H1 (cell line): Measurements from ENCODE around the gene ARPC4. TPM values are rescaled to one million over a fixed set of nuclear protein-coding genes. Genes with fewer than 3 reads are reported as not detected.
"Not testable (repeated sequence)": the region's sequence is repeated elsewhere in the genome, so short reads cannot be mapped to it uniquely, and the experiment has no call there.

Source experiments
- CTCF ChIA-PET: fragments of 300-600 bp; sonication (Branson Sonifier 250); formaldehyde crosslinking; loops from one replicate; lab custom pipeline; 2021; ENCODE audit not compliant: partially characterized antibody; lab: Charles Lee
- POLR2A ChIA-PET: fragments of 300-600 bp; sonication (Branson Sonifier 250); formaldehyde crosslinking; loops from one replicate; lab custom pipeline; 2021; ENCODE audit warnings: inconsistent platforms; ENCODE audit not compliant: partially characterized antibody; lab: Charles Lee
- DNase-seq, 2 experiments: peaks; one replicate each; pipeline versions ENCODE4 v3.0.0 to v3.0.0-alpha.2; 2010 to 2022; ENCODE audit warnings: low spot score in 2 of 2, low read depth in 1 of 2, mixed read lengths in 1 of 2
- FAIRE-seq: peaks from 2 replicates; lab custom pipeline; 2011; peaks lifted over from hg19 to GRCh38; lab: Jason Lieb, UNC
- H2AFZ ChIP-seq: 2 replicates; pipeline ENCODE4 v1.8.1; 2012; ENCODE audit warnings: low read length, inconsistent platforms
- H2AK5ac ChIP-seq: 2 replicates; pipeline ENCODE4 v1.6.1; 2013; ENCODE audit warnings: low read depth, low read length
- H2BK120ac ChIP-seq: replicated peaks from 2 replicates; pipeline ENCODE3; 2013; ENCODE audit warnings: low read depth, low read length, inconsistent platforms
- H2BK12ac ChIP-seq: 2 replicates; pipeline ENCODE4 v1.6.1; 2013; ENCODE audit warnings: low read depth, low read length
- H2BK15ac ChIP-seq: 2 replicates; pipeline ENCODE4 v1.6.1; 2013; ENCODE audit warnings: low read length
- H2BK20ac ChIP-seq: 2 replicates; pipeline ENCODE4 v1.6.1; 2013; ENCODE audit warnings: low read length
- H2BK5ac ChIP-seq: 2 replicates; pipeline ENCODE4 v1.6.1; 2013; ENCODE audit warnings: low read depth, low read length
- H3K14ac ChIP-seq: 2 replicates; pipeline ENCODE4 v1.6.1; 2013; ENCODE audit warnings: inconsistent platforms; ENCODE audit not compliant: insufficient read length
- H3K18ac ChIP-seq: 2 replicates; pipeline ENCODE4 v1.6.1; 2013; ENCODE audit warnings: low read length; ENCODE audit errors: extremely low read depth
- H3K23ac ChIP-seq: 2 replicates; pipeline ENCODE4 v1.6.1; 2013; ENCODE audit warnings: inconsistent platforms; ENCODE audit not compliant: insufficient read length
- H3K23me2 ChIP-seq: 2 replicates; pipeline ENCODE4 v1.6.1; 2013; ENCODE audit warnings: low read depth, low read length
- H3K27ac ChIP-seq: 2 replicates; pipeline ENCODE4 v1.6.1; 2011; ENCODE audit warnings: low read depth, low read length, inconsistent platforms
- H3K27me3 ChIP-seq, 4 experiments: replicated peaks in 1 of 4; 1 replicate in 1 of 4; 2 replicates in 3 of 4; pipeline versions ENCODE4 v1.6.1 to v1.8.1; 2011 to 2013; ENCODE audit warnings: low read length in 3 of 4, mild to moderate bottlenecking in 3 of 4, inconsistent platforms in 2 of 4, mixed read lengths in 2 of 4, moderate library complexity in 1 of 4; ENCODE audit not compliant: control insufficient read depth in 3 of 4, insufficient read depth in 3 of 4; ENCODE audit errors: extremely low read depth in 1 of 4
- H3K36me3 ChIP-seq, 4 experiments: 2 replicates each; pipeline versions ENCODE4 v1.6.1 to v1.8.1; 2011 to 2013; ENCODE audit warnings: mild to moderate bottlenecking in 4 of 4, low read length in 3 of 4, moderate library complexity in 2 of 4, control low read depth in 1 of 4, inconsistent platforms in 1 of 4; ENCODE audit not compliant: insufficient read depth in 4 of 4, control insufficient read depth in 2 of 4
- H3K4ac ChIP-seq: replicated peaks from 2 replicates; pipeline ENCODE3; 2013; ENCODE audit warnings: low read length, low read depth, mixed read lengths, inconsistent platforms; ENCODE audit not compliant: insufficient read length
- H3K4me1 ChIP-seq, 4 experiments: replicated peaks in 1 of 4; 1 replicate in 1 of 4; 2 replicates in 3 of 4; pipeline versions ENCODE4 v1.6.1 to v1.8.1; 2011 to 2013; ENCODE audit warnings: low read length in 3 of 4, inconsistent platforms in 2 of 4, mixed read lengths in 1 of 4; ENCODE audit not compliant: insufficient read depth in 4 of 4, control insufficient read depth in 3 of 4
- H3K4me2 ChIP-seq, 2 experiments: 2 replicates each; pipeline versions ENCODE4 v1.6.1 to v1.8.1; 2011 to 2013; ENCODE audit warnings: low read depth in 2 of 2, low read length in 2 of 2, control low read depth in 1 of 2, inconsistent platforms in 1 of 2, mild to moderate bottlenecking in 1 of 2; ENCODE audit not compliant: insufficient read depth in 1 of 2
- H3K4me3 ChIP-seq, 4 experiments: fragments of 200-600, 300-600 bp in 1 of 4; sonication (generic), shearing (Covaris generic), sonication (Bioruptor Twin) in 1 of 4; 2 replicates each; pipeline versions ENCODE4 v1.5.1 to v1.8.1; 2011 to 2016; ENCODE audit warnings: low read length in 4 of 4, low read depth in 3 of 4, control low read depth in 2 of 4, inconsistent platforms in 2 of 4, mild to moderate bottlenecking in 2 of 4, mixed read lengths in 1 of 4, moderate library complexity in 1 of 4; ENCODE audit not compliant: insufficient read depth in 2 of 4; ENCODE audit errors: extremely low read depth in 1 of 4
- H3K56ac ChIP-seq: replicated peaks from 2 replicates; pipeline ENCODE3; 2013; ENCODE audit warnings: low read depth, mild to moderate bottlenecking, mixed read lengths, low read length, inconsistent platforms; ENCODE audit not compliant: insufficient read length
- H3K79me1 ChIP-seq: 2 replicates; pipeline ENCODE4 v1.6.1; 2013; ENCODE audit warnings: low read depth, low read length, control low read depth
- H3K79me2 ChIP-seq, 2 experiments: 2 replicates each; pipeline versions ENCODE4 v1.6.1 to v1.8.1; 2012 to 2013; ENCODE audit warnings: low read length in 2 of 2, mild to moderate bottlenecking in 2 of 2, inconsistent platforms in 1 of 2; ENCODE audit not compliant: insufficient read depth in 2 of 2, control insufficient read depth in 1 of 2
- H3K9ac ChIP-seq, 4 experiments: replicated peaks in 1 of 4; 1 replicate in 1 of 4; 2 replicates in 3 of 4; pipeline versions ENCODE4 v1.6.1 to v1.8.1; 2011 to 2013; ENCODE audit warnings: low read depth in 3 of 4, low read length in 3 of 4, control low read depth in 2 of 4, mild to moderate bottlenecking in 2 of 4, moderate library complexity in 2 of 4, inconsistent platforms in 1 of 4; ENCODE audit errors: extremely low read depth in 1 of 4
- H3K9me3 ChIP-seq, 2 experiments: 2 replicates each; pipeline versions ENCODE4 v1.6.1 to v1.8.1; 2012 to 2013; ENCODE audit warnings: mild to moderate bottlenecking in 2 of 2, moderate library complexity in 2 of 2, control low read depth in 1 of 2, inconsistent platforms in 1 of 2, low read depth in 1 of 2, low read length in 1 of 2, mixed read lengths in 1 of 2; ENCODE audit not compliant: insufficient read depth in 2 of 2
- H4K20me1 ChIP-seq, 2 experiments: replicated peaks in 1 of 2; 2 replicates each; pipeline versions ENCODE3 to v1.8.1; 2011 to 2013; ENCODE audit warnings: inconsistent platforms in 2 of 2, low read length in 2 of 2, mild to moderate bottlenecking in 1 of 2; ENCODE audit not compliant: insufficient read depth in 2 of 2, control insufficient read depth in 1 of 2
- H4K5ac ChIP-seq: 2 replicates; pipeline ENCODE4 v1.6.1; 2013; ENCODE audit warnings: low read length, low read depth, mixed read lengths, inconsistent platforms; ENCODE audit not compliant: insufficient read length
- H4K8ac ChIP-seq: 2 replicates; pipeline ENCODE4 v1.8.0; 2013; ENCODE audit warnings: mild to moderate bottlenecking, moderate library complexity, low read length, inconsistent platforms; ENCODE audit not compliant: insufficient read depth; ENCODE audit errors: extremely low read depth
- H4K91ac ChIP-seq: replicated peaks from 2 replicates; pipeline ENCODE3; 2013; ENCODE audit warnings: low read length, mixed read lengths, inconsistent platforms; ENCODE audit not compliant: insufficient read length
- CTCF ChIP-seq, 3 experiments: IDR thresholded peaks; 1 replicate in 2 of 3; 2 replicates in 1 of 3; pipeline versions ENCODE4 v1.5.1 to v1.6.1; 2011; ENCODE audit warnings: low read length in 3 of 3, mild to moderate bottlenecking in 3 of 3, inconsistent platforms in 2 of 3, low read depth in 1 of 3, moderate library complexity in 1 of 3; ENCODE audit not compliant: insufficient read depth in 1 of 3; ENCODE audit errors: control extremely low read depth in 1 of 3
- RAD21 ChIP-seq, 2 experiments: IDR thresholded peaks in 1 of 2; conservative IDR thresholded peaks in 1 of 2; 2 replicates each; pipeline ENCODE4 v1.6.1; 2011; ENCODE audit warnings: low read depth in 2 of 2, low read length in 2 of 2, improper control_type of control experiment in 1 of 2, inconsistent platforms in 1 of 2, mild to moderate bottlenecking in 1 of 2, moderate library complexity in 1 of 2
- WGBS, 2 experiments: shearing (Covaris generic) in 1 of 2; methylation state at CpG; one replicate each; pipeline versions ENCODE4 v1.1.6 to v1.1.7; 2013 to 2015; ENCODE audit warnings: low lambda C conversion rate in 2 of 2, mixed read lengths in 2 of 2, inconsistent platforms in 1 of 2, low coverage in 1 of 2, missing lambda C conversion rate in 1 of 2; ENCODE audit not compliant: insufficient replicate concordance in 2 of 2, insufficient coverage in 1 of 2, insufficient read length in 1 of 2; ENCODE audit errors: extremely low coverage in 1 of 2, missing lambda C conversion rate in 1 of 2; 5-methylcytosine and 5-hydroxymethylcytosine counted together
- polyA plus RNA-seq, 7 experiments: library from polyadenylated mRNA; depleted of rRNA in 3 of 7; stranded (reverse) in 5 of 7; unstranded in 2 of 7; fragments of >200 nt in 5 of 7; fragments of 200-250 nt in 2 of 7; gene quantifications; 1 replicate in 5 of 7; 2 replicates in 1 of 7; 4 replicates in 1 of 7; pipeline versions ENCODE4 v1.2.1 to v1.2.3, GENCODE V29; 2011 to 2013; ENCODE audit warnings: missing spikeins in 2 of 7, mixed read lengths in 2 of 7
- total RNA-seq: library from RNA; stranded (reverse); fragmentation: NEBNext Ultra II Directional; extraction: Animal tissue kit (Norgen Biotek cat#: 25700); gene quantifications from 2 replicates; pipeline ENCODE4 v1.2.1, GENCODE V29; 2021

Gene ARPC4
- total and polyA plus RNA-seq, 2 of the 8 experiments (the other 6 are each of a cell fraction or from before 2014, with no cell fraction given): 138 to 154 TPM

GRCh38 chr3:9848860-9849259 lies 56.0 kb downstream of the ARPC4 start:
- WGBS, 2 experiments: 60% methylated on average over 4 of the region's 4 CpGs; no CpG with 5 or more reads in 1 of the 2 experiments
- not testable (repeated sequence) for FAIRE-seq, H3K4ac ChIP-seq

More at GRCh38 chr3:9848860-9849259, 56.0 kb downstream of the ARPC4 start:
- H3K79me2 ChIP-seq, H3K4me3 ChIP-seq, H4K5ac ChIP-seq, H4K8ac ChIP-seq, H3K56ac ChIP-seq, H3K14ac ChIP-seq, H3K27me3 ChIP-seq, H2AK5ac ChIP-seq, H2AFZ ChIP-seq, H2BK5ac ChIP-seq, H4K91ac ChIP-seq, H2BK12ac ChIP-seq, H3K4me2 ChIP-seq, H3K36me3 ChIP-seq, H3K9me3 ChIP-seq, H3K9ac ChIP-seq, H2BK15ac ChIP-seq, H2BK120ac ChIP-seq, H2BK20ac ChIP-seq, H3K23me2 ChIP-seq, DNase-seq, H3K27ac ChIP-seq, H3K79me1 ChIP-seq, H3K23ac ChIP-seq, POLR2A ChIA-PET, H3K18ac ChIP-seq, H4K20me1 ChIP-seq, H3K4me1 ChIP-seq: not testable (repeated sequence)
- TF ChIP-seq CTCF (IDR thresholded peaks at IDR 0.05; ENCODE audit: control extremely low read depth in 1 of 3, insufficient read depth in 1 of 3, low read depth in 1 of 3, low read length in 3 of 3) (peak in 2 of 3 experiments; percentile 15 to 34; a peak in 2 of 4 replicates), RAD21 (IDR thresholded peaks at IDR 0.05 in 1 of 2, conservative IDR thresholded peaks at IDR 0.05 in 1 of 2; ENCODE audit: low read depth in 2 of 2, low read length in 2 of 2) (peak; percentile 25 to 35; a peak in 3 of 4 replicates)
- CTCF ChIA-PET: interaction anchor here (0.6 to 2.1 kb wide), 18 partner anchors 8 to 105 kb away, joined by 3 to 6 read pairs (median 4); partner anchors contain the start of gene CRELD1
